GM12875 (cell line): ENCODE results near the gene HADH.

Source experiments
- H3K4me3 ChIP-seq: one replicate; pipeline ENCODE4 v1.5.1; 2011; ENCODE audit warnings: low read depth, low read length, control low read depth
- CTCF ChIP-seq: IDR thresholded peaks from 2 replicates; pipeline ENCODE4 v1.5.1; 2011; ENCODE audit warnings: low read depth, mild to moderate bottlenecking, control low read depth, inconsistent platforms, low read length, moderate library complexity, borderline replicate concordance; ENCODE audit not compliant: insufficient read depth

The HADH gene

DNA sequence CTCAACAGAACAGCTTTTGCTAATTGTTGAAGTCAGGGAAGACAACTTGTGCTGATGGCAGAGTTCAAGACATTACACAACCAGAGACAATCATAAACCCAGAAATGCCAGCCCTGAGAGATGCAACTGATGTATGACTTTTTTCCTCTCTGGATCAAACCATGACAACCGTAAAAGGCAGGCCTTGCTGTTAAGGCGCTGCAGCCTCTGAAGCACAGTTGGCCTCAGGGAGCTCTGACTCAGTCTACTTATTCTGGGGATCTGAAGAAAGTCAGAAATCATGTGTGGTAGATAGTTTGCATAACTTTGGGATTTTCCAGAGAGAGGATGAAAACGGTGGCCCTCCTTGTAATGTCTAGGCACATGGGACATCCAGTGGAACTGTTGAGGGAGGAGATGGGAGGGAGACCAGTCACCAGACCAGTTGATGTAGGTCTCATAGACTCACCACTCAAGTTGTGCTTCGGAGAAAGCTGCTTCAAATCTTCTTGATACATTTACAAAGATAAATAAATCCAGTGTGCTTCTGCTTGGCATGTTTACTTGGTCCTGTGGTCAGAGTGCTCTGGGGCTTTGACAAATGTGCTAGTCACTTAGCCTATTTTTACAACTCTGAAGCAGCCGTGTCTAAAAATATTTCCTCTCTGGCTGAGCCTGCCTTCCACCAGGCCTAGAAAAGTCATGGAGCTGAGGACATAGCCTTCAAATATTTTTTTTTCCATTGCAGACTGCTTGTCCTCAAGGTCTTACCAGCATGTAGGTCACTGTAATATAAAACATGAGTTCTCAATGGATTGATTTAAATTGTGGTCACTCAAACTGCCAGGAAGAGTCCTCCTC is 7.5 kb downstream of the HADH start:
- no peak overlapping the region for H3K4me3 ChIP-seq
- no peak for TF ChIP-seq CTCF

GRCh38 chr4:107997794-107998193 is 8.1 kb downstream of the HADH start:
- no peak for TF ChIP-seq CTCF
- H3K4me3 ChIP-seq: no peak overlapping the region

- H3K4me3 ChIP-seq: no peak overlapping the region
- no peak for TF ChIP-seq CTCF
Measured at GRCh38 chr4:107999932-108000539, 10.3 kb downstream of the HADH start.

- no peak for TF ChIP-seq CTCF
- H3K4me3 ChIP-seq: no peak overlapping the region
Measured at GRCh38 chr4:108001540-108002135, 11.9 kb downstream of the HADH start.

GRCh38 chr4:108003982-108004515 is 14.4 kb downstream of the HADH start:
- TF ChIP-seq CTCF: no peak

DNA sequence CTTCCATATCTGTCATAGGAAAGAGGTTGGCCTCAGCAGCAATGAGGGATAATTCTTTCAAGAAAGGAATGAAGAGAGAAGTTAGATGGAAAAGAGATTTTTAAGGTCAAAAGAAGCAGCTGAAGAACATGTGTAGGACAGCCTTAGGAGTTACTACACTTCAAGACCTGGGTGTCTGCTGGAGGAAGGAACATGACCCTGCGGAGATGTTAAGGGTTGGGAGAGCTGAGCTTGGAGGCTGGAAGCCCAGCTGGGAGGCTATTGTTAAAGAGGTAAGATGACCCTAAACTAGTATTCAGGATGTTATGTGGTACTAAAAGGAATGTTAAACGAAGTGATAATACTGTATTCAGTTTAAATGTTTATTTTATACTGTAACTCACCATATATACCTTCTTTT is 15.0 kb downstream of the HADH start:
- TF ChIP-seq CTCF: no peak
- no peak overlapping the region for H3K4me3 ChIP-seq

More at GRCh38 chr4:108003982-108004515, 14.4 kb downstream of the HADH start:
- no peak overlapping the region for H3K4me3 ChIP-seq
